Mucosa of stomach (tissue), 1 donor: ENCODE measurements around the gene NDE1.

ENCODE experiments used
- H3K27me3 ChIP-seq: one replicate; pipeline ENCODE4 v1.7.0; 2013; ENCODE audit warnings: mild to moderate bottlenecking, low read length; ENCODE audit not compliant: control insufficient read depth, insufficient read depth
- H3K36me3 ChIP-seq: one replicate; pipeline ENCODE4 v1.7.0; 2013; ENCODE audit warnings: low read length; ENCODE audit not compliant: control insufficient read depth, insufficient read depth
- H3K4me1 ChIP-seq: one replicate; pipeline ENCODE4 v1.7.0; 2013; ENCODE audit warnings: mild to moderate bottlenecking, low read length; ENCODE audit not compliant: control insufficient read depth, insufficient read depth
- H3K4me3 ChIP-seq: one replicate; pipeline ENCODE4 v1.7.0; 2013; ENCODE audit warnings: low read length
- H3K9ac ChIP-seq: one replicate; pipeline ENCODE4 v1.7.0; 2013; ENCODE audit warnings: mild to moderate bottlenecking, low read length, moderate library complexity
- H3K9me3 ChIP-seq: one replicate; pipeline ENCODE4 v1.7.0; 2013; ENCODE audit warnings: mild to moderate bottlenecking, low read length, moderate library complexity; ENCODE audit not compliant: control insufficient read depth
- donor health status: Pancreatic carcinoma.

The NDE1 gene

DNA sequence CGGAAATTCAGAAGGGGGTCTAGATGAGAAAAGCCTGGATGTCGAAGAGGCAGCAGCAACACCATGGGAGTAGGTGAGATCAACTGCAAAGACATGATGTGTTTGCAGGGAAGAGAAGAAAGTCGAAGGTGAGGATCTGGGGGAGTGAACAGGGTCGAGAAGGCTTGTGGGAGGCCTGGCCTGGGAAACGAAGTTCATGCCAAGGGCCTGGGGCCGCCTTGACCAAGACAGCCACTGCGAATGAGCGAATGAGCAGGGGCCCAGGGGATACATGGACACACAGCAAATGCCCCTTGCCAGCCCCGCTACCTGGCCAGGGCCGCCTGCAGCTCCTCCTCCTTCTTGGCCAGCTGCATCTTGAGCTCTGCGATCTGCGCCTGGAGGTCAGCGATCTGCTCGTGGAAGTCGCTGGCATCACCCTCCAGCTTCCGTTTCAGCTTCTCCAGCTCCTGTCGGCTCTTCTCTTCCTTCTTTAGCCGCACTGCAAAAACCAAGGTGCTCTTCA lies 87.1 kb downstream of the NDE1 start:
- no peaks in the 10 kb centered on the region for H3K9me3 ChIP-seq
- no peaks in the 10 kb centered on the region for H3K27me3 ChIP-seq
- H3K36me3 ChIP-seq: no peaks in the 10 kb centered on the region
- no peak overlapping the region for H3K4me3 ChIP-seq
- H3K4me1 ChIP-seq: no peaks in the 10 kb centered on the region
- H3K9ac ChIP-seq: no peak overlapping the region

DNA sequence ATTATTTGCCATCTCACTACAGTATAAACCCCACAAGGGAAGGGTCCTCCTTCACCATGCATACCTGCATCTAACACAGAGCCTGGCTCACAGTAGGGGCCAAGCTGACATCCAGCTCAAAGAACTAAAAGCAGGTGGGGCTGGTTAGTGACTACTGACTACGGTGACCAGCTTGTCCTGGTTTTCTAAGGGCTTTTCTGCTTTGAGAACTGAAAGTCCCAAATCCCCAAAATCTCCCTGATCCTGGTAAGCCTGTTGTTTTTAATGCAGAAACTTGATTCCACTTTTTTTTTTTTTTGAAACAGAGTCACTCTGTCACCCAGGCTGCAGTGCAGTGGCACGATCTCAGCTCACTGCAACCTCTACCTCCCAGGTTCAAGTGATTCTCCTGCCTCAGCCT lies 89.4 kb downstream of the NDE1 start:
- Histone ChIP-seq H3K9me3 (no peaks in the 10 kb centered on the region), H3K36me3 (no peaks in the 10 kb centered on the region), H3K4me3 (no peak overlapping the region), H3K9ac (no peak overlapping the region), H3K27me3 (no peaks in the 10 kb centered on the region), H3K4me1 (no peaks in the 10 kb centered on the region)

DNA sequence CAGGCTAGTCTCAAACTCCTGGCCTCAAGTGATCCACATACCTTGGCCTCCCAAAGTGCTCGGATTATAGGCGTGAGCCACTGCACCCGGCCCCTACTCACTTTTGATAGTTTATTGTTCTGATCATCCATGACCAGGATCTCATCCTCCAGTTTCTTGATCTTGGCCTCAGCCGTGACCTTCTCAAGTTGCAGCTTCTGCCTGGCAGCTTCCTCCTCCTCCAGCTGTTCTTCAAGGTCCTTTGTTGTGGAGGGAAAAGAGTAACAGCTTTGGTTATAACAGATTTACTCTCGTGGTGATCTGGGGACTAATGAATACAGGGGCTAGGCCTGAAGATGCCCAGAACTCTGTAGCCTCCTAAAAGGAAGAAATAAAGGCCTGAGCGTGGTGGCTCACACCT lies 89.9 kb downstream of the NDE1 start:
- Histone ChIP-seq H3K36me3 (no peaks in the 10 kb centered on the region), H3K4me3 (no peak overlapping the region), H3K9me3 (no peaks in the 10 kb centered on the region), H3K9ac (no peak overlapping the region), H3K27me3 (no peaks in the 10 kb centered on the region), H3K4me1 (no peaks in the 10 kb centered on the region)

GRCh38 chr16:15741207-15741871 lies 91.3 kb downstream of the NDE1 start:
- Histone ChIP-seq H3K36me3 (no peaks in the 10 kb centered on the region), H3K4me1 (no peaks in the 10 kb centered on the region), H3K4me3 (no peak overlapping the region), H3K27me3 (no peaks in the 10 kb centered on the region), H3K9me3 (no peaks in the 10 kb centered on the region), H3K9ac (no peak overlapping the region)

GRCh38 chr16:15742716-15743115 lies 92.7 kb downstream of the NDE1 start:
- H3K4me3 ChIP-seq: no peak overlapping the region
- no peaks in the 10 kb centered on the region for H3K27me3 ChIP-seq
- H3K4me1 ChIP-seq: no peaks in the 10 kb centered on the region
- H3K9ac ChIP-seq: no peak overlapping the region
- H3K9me3 ChIP-seq: no peaks in the 10 kb centered on the region
- no peaks in the 10 kb centered on the region for H3K36me3 ChIP-seq

DNA sequence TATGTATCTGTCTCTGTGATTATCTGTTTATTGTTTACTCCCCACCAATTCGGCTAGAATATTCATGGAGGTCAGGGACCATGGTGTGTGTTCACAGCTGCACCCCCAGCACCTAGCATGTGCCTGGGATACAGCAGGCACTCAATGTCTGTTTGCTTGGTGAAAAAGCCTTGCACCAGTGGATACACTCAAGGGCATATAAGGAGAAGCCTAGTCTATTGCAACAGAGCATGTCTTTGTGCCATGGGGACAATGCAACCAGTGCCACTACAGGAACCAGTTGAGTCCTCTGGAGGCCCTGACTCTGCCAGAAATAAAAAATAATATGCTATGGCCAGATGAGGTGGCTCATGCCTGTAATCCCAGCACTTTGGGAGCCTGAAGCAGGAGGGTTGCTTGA lies 93.6 kb downstream of the NDE1 start:
- H3K9me3 ChIP-seq: no peaks in the 10 kb centered on the region
- H3K36me3 ChIP-seq: no peaks in the 10 kb centered on the region
- no peak overlapping the region for H3K9ac ChIP-seq
- H3K4me1 ChIP-seq: no peaks in the 10 kb centered on the region
- H3K4me3 ChIP-seq: no peak overlapping the region
- no peaks in the 10 kb centered on the region for H3K27me3 ChIP-seq

GRCh38 chr16:15746332-15746731 lies 96.3 kb downstream of the NDE1 start:
- H3K27me3 ChIP-seq: no peaks in the 10 kb centered on the region
- no peak overlapping the region for H3K9ac ChIP-seq
- no peaks in the 10 kb centered on the region for H3K4me1 ChIP-seq
- no peaks in the 10 kb centered on the region for H3K9me3 ChIP-seq
- H3K4me3 ChIP-seq: no peak overlapping the region
- H3K36me3 ChIP-seq: no peaks in the 10 kb centered on the region

DNA sequence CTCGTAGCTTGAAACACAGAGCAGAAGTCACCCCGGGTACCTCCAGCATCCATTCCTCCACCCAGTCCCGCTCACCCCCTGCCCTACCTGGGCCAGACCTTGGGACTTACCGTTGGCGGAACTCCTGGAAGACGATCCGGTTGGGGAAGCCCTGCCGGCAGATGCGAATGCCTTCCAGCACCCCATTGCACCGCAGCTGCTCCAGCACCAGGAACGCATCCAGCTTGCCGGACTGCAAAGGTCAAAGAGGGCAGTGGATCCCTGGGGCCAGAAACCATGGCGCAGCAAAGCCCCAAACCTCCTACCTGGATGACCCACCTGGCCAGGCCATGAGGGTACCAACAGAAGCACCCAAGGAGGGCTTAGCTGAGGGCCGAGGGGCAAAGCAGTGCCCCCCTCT lies 97.9 kb downstream of the NDE1 start:
- Histone ChIP-seq H3K9ac (no peak overlapping the region), H3K4me3 (no peak overlapping the region), H3K9me3 (no peaks in the 10 kb centered on the region), H3K36me3 (no peaks in the 10 kb centered on the region), H3K4me1 (no peaks in the 10 kb centered on the region), H3K27me3 (no peaks in the 10 kb centered on the region)

DNA sequence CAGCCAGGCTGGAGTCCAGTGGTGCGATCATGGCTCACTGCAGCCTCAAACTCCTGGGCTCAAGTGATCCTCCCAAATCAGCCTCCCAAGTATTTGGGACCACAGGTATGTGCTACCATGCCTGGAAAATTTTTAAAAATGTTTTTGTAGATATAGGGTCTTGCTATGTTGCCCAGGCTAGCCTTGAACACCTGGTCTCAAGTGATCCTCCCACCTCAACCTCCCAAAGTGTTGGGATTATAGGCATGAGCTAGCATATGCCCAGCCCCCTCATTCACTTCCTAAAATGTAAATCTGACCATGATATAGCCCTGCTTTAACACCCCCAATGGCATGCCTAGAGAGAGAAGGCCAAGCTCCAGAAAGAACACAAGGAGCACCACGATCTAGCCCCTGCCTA lies 98.6 kb downstream of the NDE1 start:
- no peak overlapping the region for H3K4me3 ChIP-seq
- H3K4me1 ChIP-seq: no peaks in the 10 kb centered on the region
- H3K36me3 ChIP-seq: no peaks in the 10 kb centered on the region
- H3K27me3 ChIP-seq: no peaks in the 10 kb centered on the region
- no peaks in the 10 kb centered on the region for H3K9me3 ChIP-seq
- no peak overlapping the region for H3K9ac ChIP-seq

DNA sequence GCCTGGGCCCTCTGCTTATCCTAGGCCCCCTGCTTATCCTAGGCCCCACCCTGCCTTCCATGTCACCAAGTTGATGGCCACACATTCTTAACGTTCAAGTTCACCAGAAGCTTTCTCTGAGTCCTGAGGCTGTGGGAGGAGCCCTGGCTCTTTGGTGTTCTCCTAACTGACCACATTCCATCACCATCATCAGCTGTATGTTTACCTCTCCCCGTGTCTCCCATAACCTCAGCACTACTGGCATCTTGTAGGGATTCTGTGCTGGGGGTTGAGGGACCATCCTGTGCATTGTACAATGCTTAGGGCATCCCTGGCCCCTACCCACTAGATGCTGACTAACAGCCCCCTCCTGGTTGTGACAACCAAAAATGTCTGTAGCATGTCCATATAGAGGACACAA lies 99.3 kb downstream of the NDE1 start:
- H3K27me3 ChIP-seq: no peaks in the 10 kb centered on the region
- H3K4me3 ChIP-seq: no peak overlapping the region
- no peaks in the 10 kb centered on the region for H3K36me3 ChIP-seq
- H3K4me1 ChIP-seq: no peaks in the 10 kb centered on the region
- H3K9me3 ChIP-seq: no peaks in the 10 kb centered on the region
- H3K9ac ChIP-seq: no peak overlapping the region

DNA sequence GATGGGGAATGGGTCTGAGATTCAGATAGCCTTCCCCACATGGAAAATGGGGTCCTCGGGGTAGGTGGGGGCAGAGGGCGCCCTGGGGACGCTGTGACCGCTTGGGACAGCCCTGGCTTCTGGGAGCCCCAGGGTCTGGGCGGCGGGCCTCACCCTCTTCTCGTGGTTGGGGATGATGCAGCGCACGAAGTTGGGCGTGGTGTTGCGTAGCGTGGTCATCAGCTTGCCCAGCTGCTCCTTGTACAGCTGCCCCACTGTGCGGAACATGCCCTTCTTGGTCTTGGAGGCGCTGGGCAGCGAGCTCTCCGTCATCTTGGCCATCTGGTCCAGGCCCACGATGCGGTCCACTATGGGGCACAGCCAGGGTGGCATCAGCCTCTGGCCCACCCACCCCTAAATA lies 99.9 kb downstream of the NDE1 start:
- no peak overlapping the region for H3K4me3 ChIP-seq
- no peaks in the 10 kb centered on the region for H3K36me3 ChIP-seq
- no peaks in the 10 kb centered on the region for H3K4me1 ChIP-seq
- no peaks in the 10 kb centered on the region for H3K9me3 ChIP-seq
- H3K27me3 ChIP-seq: no peaks in the 10 kb centered on the region
- H3K9ac ChIP-seq: no peak overlapping the region

- H3K4me3 ChIP-seq: no peak overlapping the region
- H3K4me1 ChIP-seq: no peaks in the 10 kb centered on the region
- H3K9ac ChIP-seq: no peak overlapping the region
- no peaks in the 10 kb centered on the region for H3K27me3 ChIP-seq
- no peaks in the 10 kb centered on the region for H3K36me3 ChIP-seq
- no peaks in the 10 kb centered on the region for H3K9me3 ChIP-seq
These were observed 101.9 kb downstream of the NDE1 start for GRCh38 chr16:15751940-15752339.
